SU-DHL-6 (cell line): Measurements from ENCODE around the gene RUFY2.

Source experiments
- EZH2phosphoT487 ChIP-seq: fragments of 200-600 bp; sonication (generic), shearing (Covaris generic); conservative IDR thresholded peaks from 2 replicates; pipeline ENCODE4 v1.6.1; 2018; ENCODE audit warnings: mild to moderate bottlenecking, antibody characterized with exemption, low read length, moderate library complexity, mixed read lengths
- TF ChIP-seq, protein P1 (sequence below): fragments of 200-600 bp; sonication (generic); IDR thresholded peaks from one replicate; pipeline ENCODE4 v1.5.1; 2017; ENCODE audit warnings: antibody characterized with exemption, mild to moderate bottlenecking, low read length, moderate library complexity; ENCODE audit not compliant: insufficient read depth, poor library complexity, severe bottlenecking

DNA sequence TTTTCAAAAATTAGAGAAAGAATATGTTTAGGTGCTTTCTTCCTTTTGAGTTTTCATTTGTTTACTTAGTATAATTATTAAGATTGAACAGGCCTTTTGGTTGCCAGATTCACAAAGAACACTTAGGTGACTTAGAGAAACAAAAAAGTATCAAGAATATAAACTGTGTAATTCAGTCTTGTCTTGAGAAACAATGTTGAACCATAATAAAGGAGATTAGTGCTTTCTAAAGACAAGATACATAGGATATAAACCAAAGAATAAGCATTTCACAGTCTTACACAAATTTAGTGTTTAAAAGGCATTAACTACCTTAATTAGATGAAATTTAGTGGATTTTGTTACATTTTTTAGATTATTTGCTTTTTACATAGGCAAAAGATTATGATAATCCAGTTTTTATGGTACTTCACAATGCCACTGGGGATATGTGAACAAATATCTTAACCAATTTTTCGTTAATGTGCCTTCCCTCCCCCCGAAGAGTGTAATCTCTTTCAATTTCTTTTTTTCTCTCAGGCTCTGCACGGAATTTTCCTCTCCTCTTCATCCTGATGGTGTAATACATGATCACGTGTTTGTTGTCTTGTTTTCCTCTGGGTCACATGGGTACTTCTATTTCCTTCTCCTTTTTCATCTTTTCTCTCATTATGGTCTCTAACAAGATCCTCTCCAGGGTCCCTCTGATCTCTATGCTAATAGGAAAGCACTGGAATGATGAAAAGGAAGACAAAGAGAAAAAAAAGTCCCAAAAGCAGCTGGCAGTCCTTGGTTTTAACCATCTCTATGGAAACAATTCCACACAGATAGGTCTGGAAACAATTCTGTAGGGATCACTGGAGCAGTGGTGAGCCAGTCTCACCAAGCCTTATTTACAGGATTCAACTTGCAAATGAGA, 78.9 kb downstream of the RUFY2 start:
- TF ChIP-seq, protein P1, sequence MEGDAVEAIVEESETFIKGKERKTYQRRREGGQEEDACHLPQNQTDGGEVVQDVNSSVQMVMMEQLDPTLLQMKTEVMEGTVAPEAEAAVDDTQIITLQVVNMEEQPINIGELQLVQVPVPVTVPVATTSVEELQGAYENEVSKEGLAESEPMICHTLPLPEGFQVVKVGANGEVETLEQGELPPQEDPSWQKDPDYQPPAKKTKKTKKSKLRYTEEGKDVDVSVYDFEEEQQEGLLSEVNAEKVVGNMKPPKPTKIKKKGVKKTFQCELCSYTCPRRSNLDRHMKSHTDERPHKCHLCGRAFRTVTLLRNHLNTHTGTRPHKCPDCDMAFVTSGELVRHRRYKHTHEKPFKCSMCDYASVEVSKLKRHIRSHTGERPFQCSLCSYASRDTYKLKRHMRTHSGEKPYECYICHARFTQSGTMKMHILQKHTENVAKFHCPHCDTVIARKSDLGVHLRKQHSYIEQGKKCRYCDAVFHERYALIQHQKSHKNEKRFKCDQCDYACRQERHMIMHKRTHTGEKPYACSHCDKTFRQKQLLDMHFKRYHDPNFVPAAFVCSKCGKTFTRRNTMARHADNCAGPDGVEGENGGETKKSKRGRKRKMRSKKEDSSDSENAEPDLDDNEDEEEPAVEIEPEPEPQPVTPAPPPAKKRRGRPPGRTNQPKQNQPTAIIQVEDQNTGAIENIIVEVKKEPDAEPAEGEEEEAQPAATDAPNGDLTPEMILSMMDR = no peak
- TF ChIP-seq EZH2phosphoT487 = no peak
